Activated CD4-positive, alpha-beta T cell treated with anti-CD3 and anti-CD28 coated beads for 48 hours (primary cell): ENCODE measurements around the gene ELOF1.

ENCODE experiments used
- DNase-seq: peaks from one replicate; pipeline ENCODE4 v3.0.0-alpha.2; 2020

ELOF1 gene

GRCh38 chr19:11534538-11534937 lies 24.5 kb downstream of the ELOF1 start:
- DNase-seq = no peak

DNA sequence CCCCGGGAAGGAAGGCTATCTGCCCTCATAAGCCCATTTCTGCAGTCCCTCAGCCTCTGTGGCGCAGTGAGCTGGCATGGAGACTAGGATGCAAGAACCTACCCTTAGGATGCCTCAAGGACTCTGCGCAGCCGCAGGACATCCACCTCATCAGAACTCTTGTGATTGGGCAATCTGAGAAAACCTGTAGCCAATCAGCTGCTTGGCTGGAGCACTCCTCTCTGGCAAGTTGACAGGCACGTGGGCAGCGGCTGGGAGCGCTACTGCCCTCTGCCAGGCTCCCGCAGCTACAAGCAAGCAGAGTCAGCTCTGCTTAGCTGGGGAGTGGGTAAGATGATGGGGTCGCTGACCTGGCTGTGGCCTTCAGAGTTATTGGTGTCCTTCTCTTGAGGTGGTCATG lies 28.6 kb downstream of the ELOF1 start:
- peak; percentile 80 for DNase-seq

GRCh38 chr19:11528551-11529341 lies 30.3 kb downstream of the ELOF1 start, which contains the start of gene ECSIT:
Gene ECSIT (minus strand): TSS chr19:11529134. CDS start chr19:11519170, 9,964 bp downstream.
- peak; percentile 97 for DNase-seq

DNA sequence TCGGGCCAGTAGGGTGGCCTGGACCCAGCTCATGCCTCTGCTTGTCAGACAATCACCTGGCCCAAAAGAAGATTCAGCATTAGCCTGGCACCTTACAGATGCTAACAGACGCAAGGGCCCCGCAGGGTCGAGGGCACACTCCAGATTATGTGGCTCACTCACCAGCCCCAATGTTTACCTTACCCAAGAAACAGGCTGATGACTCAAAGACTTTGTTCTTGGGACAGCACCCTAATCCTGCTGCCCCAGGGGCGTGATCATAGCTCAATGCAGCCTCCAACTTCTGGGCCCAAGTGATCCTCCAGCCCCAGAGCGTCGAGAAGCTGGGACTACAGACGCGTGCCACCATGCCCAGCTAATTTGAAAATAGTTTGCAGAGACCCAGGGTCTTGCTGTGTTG lies 39.9 kb downstream of the ELOF1 start:
- no peak for DNase-seq

DNA sequence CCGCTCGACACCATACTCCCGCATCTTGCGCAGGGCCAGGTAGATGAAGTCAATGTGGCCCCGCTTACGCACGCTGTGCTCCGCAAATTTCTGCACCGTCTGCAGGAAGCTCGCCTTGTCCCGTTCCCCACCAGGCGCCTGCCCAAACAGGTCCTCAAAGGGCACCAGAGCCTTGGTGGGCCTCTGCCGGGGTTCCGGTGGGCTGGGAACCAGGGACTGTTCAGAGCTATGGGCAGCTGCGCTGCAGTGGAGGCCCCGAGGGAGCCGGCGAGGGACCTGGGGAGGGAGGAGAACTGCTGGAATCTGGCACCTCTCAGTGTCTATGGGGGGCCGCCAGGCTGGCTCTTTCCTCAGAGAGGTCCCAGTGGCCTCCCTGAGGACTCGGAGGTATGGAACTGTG lies 45.1 kb downstream of the ELOF1 start:
- no peak for DNase-seq

DNA sequence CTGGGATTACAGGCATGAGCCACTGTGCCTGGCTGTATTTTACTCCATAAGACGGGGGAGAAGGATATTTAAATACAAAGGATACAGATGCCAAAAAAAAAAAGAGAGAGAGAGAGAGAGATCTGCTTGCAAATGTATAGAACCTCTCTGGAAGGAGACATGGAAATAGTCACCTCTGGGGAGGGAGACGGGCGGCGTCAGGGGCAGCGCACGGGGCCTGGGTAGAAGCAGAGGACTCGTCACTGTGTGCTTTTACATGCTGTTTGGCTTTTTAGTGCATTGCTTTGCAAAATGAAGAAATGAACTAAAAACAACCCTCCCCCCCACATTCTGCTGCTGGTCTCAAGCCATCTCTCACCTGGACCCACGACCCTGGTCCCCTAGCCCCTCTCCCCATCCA lies 48.6 kb downstream of the ELOF1 start:
- no peak for DNase-seq

- DNase-seq = no peak
Measured at GRCh38 chr19:11507370-11508078, 51.5 kb downstream of the ELOF1 start.

DNA sequence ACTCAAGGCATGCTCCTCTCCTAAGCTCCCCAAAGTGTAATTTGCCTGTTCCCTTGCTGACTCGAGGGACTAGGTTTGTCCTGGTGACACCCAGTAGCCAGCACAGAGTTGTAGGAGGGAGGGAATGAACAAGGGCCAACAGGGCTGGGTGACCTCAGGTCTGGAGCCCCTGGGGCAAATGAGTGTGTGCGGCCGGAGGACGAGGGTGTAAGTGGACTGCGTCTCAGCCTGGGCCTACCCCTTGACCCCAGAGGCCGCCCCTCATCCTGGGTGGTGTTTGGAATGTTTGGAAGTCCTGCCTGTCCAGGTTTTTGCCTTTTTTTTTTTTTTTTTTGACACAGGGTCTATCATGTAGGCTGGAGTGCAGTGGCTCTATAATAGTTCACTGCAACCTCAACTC lies 52.1 kb downstream of the ELOF1 start:
- DNase-seq = no peak

DNA sequence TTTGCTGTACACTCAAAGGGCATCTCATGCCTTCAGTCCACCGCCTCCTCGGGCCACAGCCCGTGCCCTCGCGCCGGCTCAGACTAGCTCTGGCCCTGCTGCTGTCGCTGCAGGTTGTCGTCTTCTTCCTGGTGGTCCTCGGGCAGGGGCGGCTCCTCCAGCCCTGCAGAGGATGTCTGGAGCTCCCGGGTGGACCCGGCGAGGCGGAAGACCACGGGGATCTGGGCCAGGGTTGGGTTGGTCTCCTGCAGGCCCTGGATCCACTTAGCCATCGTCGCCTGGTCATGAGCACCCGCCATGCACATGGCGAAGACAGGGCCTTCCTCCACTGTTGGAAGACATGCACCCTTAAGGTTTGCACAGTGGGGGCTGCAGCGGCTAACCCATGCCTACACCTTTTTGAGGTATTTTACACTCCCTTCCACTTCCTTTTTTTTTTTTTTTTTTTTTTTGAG lies 52.9 kb downstream of the ELOF1 start:
- DNase-seq = no peak

GRCh38 chr19:11505504-11506100 lies 53.4 kb downstream of the ELOF1 start, which contains the start of gene ZNF653:
Gene ZNF653 (minus strand): TSS chr19:11505839. CDS start chr19:11505786, 53 bp downstream.
- DNase-seq = peak; percentile 97

- peak; percentile 98 for DNase-seq
Measured at GRCh38 chr19:11505032-11505503, 54.0 kb downstream of the ELOF1 start.

- DNase-seq = no peak
Measured at GRCh38 chr19:11504502-11505031, 54.5 kb downstream of the ELOF1 start.
